NCI-H526 (cell line): ENCODE data around the gene USH2A.

Source experiments
- DNase-seq, 2 experiments: peaks; one replicate each; lab custom pipeline; 2025; lab: John Stamatoyannopoulos, UW

USH2A gene

GRCh38 chr1:216422821-216423520, at the start of gene USH2A:
TSS of gene USH2A (minus strand) at chr1:216423448. CDS start at chr1:216422336, 1,112 bp downstream.
- DNase-seq = no peak

- DNase-seq = no peak
These were observed 43.0 kb upstream of the USH2A start for GRCh38 chr1:216466162-216466801.

GRCh38 chr1:216464489-216464888, 41.2 kb upstream of the USH2A start:
- no peak for DNase-seq

- DNase-seq = no peak
These were observed 39.0 kb upstream of the USH2A start for GRCh38 chr1:216462066-216462775.

- peak; percentile 7 to 9 for DNase-seq
These were observed 38.2 kb upstream of the USH2A start for GRCh38 chr1:216461466-216461865.

- DNase-seq = no peak
These were observed 36.5 kb upstream of the USH2A start for GRCh38 chr1:216459651-216460207.

GRCh38 chr1:216458812-216459211, 35.6 kb upstream of the USH2A start:
- no peak for DNase-seq

GRCh38 chr1:216457356-216457755, 34.1 kb upstream of the USH2A start:
- DNase-seq = no peak

GRCh38 chr1:216456682-216457081, 33.4 kb upstream of the USH2A start:
- DNase-seq = no peak

- DNase-seq = no peak
These were observed 30.5 kb upstream of the USH2A start for GRCh38 chr1:216453777-216454176.

- no peak for DNase-seq
These were observed 27.0 kb upstream of the USH2A start for GRCh38 chr1:216450227-216450626.

- DNase-seq = no peak
These were observed 24.8 kb upstream of the USH2A start for GRCh38 chr1:216448011-216448510.

GRCh38 chr1:216437603-216438002, 14.4 kb upstream of the USH2A start:
- DNase-seq = no peak

GRCh38 chr1:216434232-216434631, 11.0 kb upstream of the USH2A start:
- DNase-seq = no peak

GRCh38 chr1:216433175-216433574, 9.9 kb upstream of the USH2A start:
- no peak for DNase-seq

- DNase-seq = no peak
These were observed 7.5 kb upstream of the USH2A start for GRCh38 chr1:216430744-216431143.

- DNase-seq = no peak
These were observed 2.3 kb upstream of the USH2A start for GRCh38 chr1:216425577-216425976.

- no peak for DNase-seq
These were observed 2.5 kb downstream of the USH2A start for GRCh38 chr1:216420746-216421145.

GRCh38 chr1:216420263-216420662, 3.0 kb downstream of the USH2A start:
- DNase-seq = no peak

- DNase-seq = peak in 1 of 2 experiments; percentile 1
These were observed 6.8 kb downstream of the USH2A start for GRCh38 chr1:216416488-216416887.

- no peak for DNase-seq
These were observed 13.2 kb downstream of the USH2A start for GRCh38 chr1:216410026-216410425.

GRCh38 chr1:216390956-216391355, 32.3 kb downstream of the USH2A start:
- DNase-seq = no peak

GRCh38 chr1:216389774-216390173, 33.5 kb downstream of the USH2A start:
- no peak for DNase-seq
